Activated CD4-positive, alpha-beta T cell treated with anti-CD3 and anti-CD28 coated beads, Interleukin-2, amount 10 ng/mL, durations not matched to agents 7 days and 5 days (primary cell): ENCODE results near the gene TEN1. TPM values are rescaled to one million over a fixed set of nuclear protein-coding genes. Genes with fewer than 3 reads are reported as not detected.

Source experiments
- CTCF ChIA-PET: fragments of 350-600 bp; sonication (Branson Sonifier 250); formaldehyde crosslinking; loops from one replicate; lab custom pipeline; 2021; ENCODE audit warnings: antibody characterized with exemption; lab: Charles Lee
- POLR2A ChIA-PET: fragments of 350-600 bp; sonication (Branson Sonifier 250); formaldehyde crosslinking; loops from one replicate; lab custom pipeline; 2021; ENCODE audit warnings: antibody characterized with exemption; lab: Charles Lee
- DNase-seq: peaks from one replicate; pipeline ENCODE4 v3.0.0-alpha.2; 2020
- H3K27ac Mint-ChIP-seq: one replicate; pipeline ENCODE4 v1.8.0; 2021; ENCODE audit warnings: mild to moderate bottlenecking, moderate library complexity, mixed read lengths
- H3K27me3 Mint-ChIP-seq: one replicate; pipeline ENCODE4 v1.8.0; 2021; ENCODE audit warnings: mixed read lengths
- H3K36me3 Mint-ChIP-seq: one replicate; pipeline ENCODE4 v1.8.0; 2021; ENCODE audit warnings: low read depth, mixed read lengths
- H3K4me1 Mint-ChIP-seq: one replicate; pipeline ENCODE4 v1.8.0; 2021; ENCODE audit warnings: mixed read lengths
- H3K4me3 Mint-ChIP-seq: one replicate; pipeline ENCODE4 v1.8.0; 2021; ENCODE audit warnings: mild to moderate bottlenecking, moderate library complexity, mixed read lengths
- H3K9me3 Mint-ChIP-seq: one replicate; pipeline ENCODE4 v1.8.0; 2021; ENCODE audit warnings: mixed read lengths
- total RNA-seq, 2 experiments: library from RNA; stranded (reverse); gene quantifications; one replicate each; pipeline ENCODE4 v1.2.3, GENCODE V29; 2021

The TEN1 gene
- total RNA-seq, 2 experiments from 2014 or later = 12.5 to 17.1 TPM

- Mint-ChIP-seq H3K4me1 (no peaks in the 10 kb centered on the region), H3K27me3 (no peaks in the 10 kb centered on the region), H3K36me3 (no peaks in the 10 kb centered on the region), H3K27ac (no peak overlapping the region), H3K9me3 (no peaks in the 10 kb centered on the region), H3K4me3 (no peak overlapping the region)
- DNase-seq = no peak
- POLR2A ChIA-PET = no interaction called here
- CTCF ChIA-PET = interaction anchor here (0.6 to 1.5 kb wide), 2 partner anchors 9 to 48 kb away, joined by 4 to 6 read pairs; no protein-coding TSS in a partner anchor
These were observed 44.2 kb downstream of the TEN1 start for GRCh38 chr17:76022973-76023899.

GRCh38 chr17:76023900-76024237 lies 44.8 kb downstream of the TEN1 start:
- no peak overlapping the region for H3K27ac Mint-ChIP-seq
- POLR2A ChIA-PET = no interaction called here
- no peaks in the 10 kb centered on the region for H3K27me3 Mint-ChIP-seq
- CTCF ChIA-PET = interaction anchor here (0.9 to 1.5 kb wide), 2 partner anchors 10 to 13 kb away, joined by 3 to 4 read pairs; no protein-coding TSS in a partner anchor
- no peak overlapping the region for H3K4me3 Mint-ChIP-seq
- no peak for DNase-seq
- H3K4me1 Mint-ChIP-seq = no peaks in the 10 kb centered on the region
- H3K9me3 Mint-ChIP-seq = no peaks in the 10 kb centered on the region
- H3K36me3 Mint-ChIP-seq = no peaks in the 10 kb centered on the region

- H3K27ac Mint-ChIP-seq = no peak overlapping the region
- H3K9me3 Mint-ChIP-seq = no peaks in the 10 kb centered on the region
- peaks cover 5% of the 10 kb centered on the region for H3K4me1 Mint-ChIP-seq
- DNase-seq = no peak
- CTCF ChIA-PET = interaction anchor here (0.9 to 1.5 kb wide), 2 partner anchors 10 to 14 kb away, joined by 3 to 4 read pairs; no protein-coding TSS in a partner anchor
- no peaks in the 10 kb centered on the region for H3K27me3 Mint-ChIP-seq
- no peak overlapping the region for H3K4me3 Mint-ChIP-seq
- no peaks in the 10 kb centered on the region for H3K36me3 Mint-ChIP-seq
- POLR2A ChIA-PET = no interaction called here
These were observed 45.3 kb downstream of the TEN1 start for GRCh38 chr17:76024353-76024752.

- no peak for DNase-seq
- Mint-ChIP-seq H3K4me1 (peaks cover 11% of the 10 kb centered on the region), H3K36me3 (no peaks in the 10 kb centered on the region), H3K27me3 (no peaks in the 10 kb centered on the region), H3K27ac (no peak overlapping the region), H3K9me3 (no peaks in the 10 kb centered on the region), H3K4me3 (no peak overlapping the region)
- ChIA-PET CTCF (interaction anchor here (0.6 to 1.9 kb wide), 3 partner anchors 11 to 25 kb away, joined by 3 to 14 read pairs (median 4); partner anchors contain the start of gene CDK3), POLR2A (no interaction called here)
These were observed 46.3 kb downstream of the TEN1 start for GRCh38 chr17:76025294-76025693.

- Mint-ChIP-seq H3K4me1 (peaks cover 11% of the 10 kb centered on the region), H3K27me3 (no peaks in the 10 kb centered on the region), H3K4me3 (no peak overlapping the region), H3K9me3 (no peaks in the 10 kb centered on the region), H3K27ac (no peak overlapping the region), H3K36me3 (no peaks in the 10 kb centered on the region)
- no peak for DNase-seq
- POLR2A ChIA-PET = no interaction called here
- CTCF ChIA-PET = interaction anchor here (0.8 to 1.9 kb wide), 3 partner anchors 9 to 371 kb away, joined by 3 to 14 read pairs (median 3); no protein-coding TSS in a partner anchor
These were observed 47.7 kb downstream of the TEN1 start for GRCh38 chr17:76026714-76027158.

GRCh38 chr17:76027159-76027839 lies 48.3 kb downstream of the TEN1 start, which contains the start of gene EVPL:
TSS of gene EVPL (minus strand) at chr17:76027306. CDS start at chr17:76027198, 108 bp downstream.
- POLR2A ChIA-PET = no interaction called here
- no peaks in the 10 kb centered on the region for H3K9me3 Mint-ChIP-seq
- H3K27ac Mint-ChIP-seq = no peak within 1 kb of the TSS
- CTCF ChIA-PET = interaction anchor here (0.8 to 1.2 kb wide), 2 partner anchors 9 to 371 kb away, joined by 3 read pairs; no protein-coding TSS in a partner anchor
- H3K4me1 Mint-ChIP-seq = peaks cover 11% of the 10 kb centered on the region
- H3K36me3 Mint-ChIP-seq = no peaks in the 10 kb centered on the region
- DNase-seq = no peak
- no peaks in the 10 kb centered on the region for H3K27me3 Mint-ChIP-seq
- H3K4me3 Mint-ChIP-seq = no peak within 1 kb of the TSS

GRCh38 chr17:76032073-76032779 lies 53.2 kb downstream of the TEN1 start:
- Mint-ChIP-seq H3K9me3 (no peaks in the 10 kb centered on the region), H3K4me1 (peaks cover 11% of the 10 kb centered on the region), H3K27ac (no peak overlapping the region), H3K36me3 (no peaks in the 10 kb centered on the region), H3K4me3 (no peak overlapping the region), H3K27me3 (no peaks in the 10 kb centered on the region)
- POLR2A ChIA-PET = interaction anchor here (0.6 kb wide), 1 partner anchor 47 kb away, joined by 4 read pairs; the partner anchor contains the start of gene ZACN
- CTCF ChIA-PET = interaction anchor here (0.7 to 1.2 kb wide), 3 partner anchors 14 to 248 kb away, joined by 3 to 4 read pairs (median 4); no protein-coding TSS in a partner anchor
- no peak for DNase-seq

GRCh38 chr17:76032780-76033108 lies 53.7 kb downstream of the TEN1 start:
- Mint-ChIP-seq H3K4me1 (peaks cover 11% of the 10 kb centered on the region), H3K36me3 (no peaks in the 10 kb centered on the region), H3K4me3 (no peak overlapping the region), H3K27me3 (no peaks in the 10 kb centered on the region), H3K27ac (no peak overlapping the region), H3K9me3 (no peaks in the 10 kb centered on the region)
- ChIA-PET CTCF (interaction anchor here (0.7 to 2.0 kb wide), 4 partner anchors 11 to 25 kb away, joined by 3 to 9 read pairs (median 4); no protein-coding TSS in a partner anchor), POLR2A (interaction anchor here (0.6 kb wide), 1 partner anchor 46 kb away, joined by 4 read pairs; the partner anchor contains the start of gene ZACN)
- no peak for DNase-seq

GRCh38 chr17:76033139-76033538 lies 54.1 kb downstream of the TEN1 start:
- ChIA-PET POLR2A (no interaction called here), CTCF (interaction anchor here (1.0 to 2.0 kb wide), 4 partner anchors 12 to 32 kb away, joined by 3 to 9 read pairs (median 4); no protein-coding TSS in a partner anchor)
- no peaks in the 10 kb centered on the region for H3K36me3 Mint-ChIP-seq
- H3K4me1 Mint-ChIP-seq = peaks cover 11% of the 10 kb centered on the region
- no peak overlapping the region for H3K27ac Mint-ChIP-seq
- no peaks in the 10 kb centered on the region for H3K9me3 Mint-ChIP-seq
- no peaks in the 10 kb centered on the region for H3K27me3 Mint-ChIP-seq
- H3K4me3 Mint-ChIP-seq = no peak overlapping the region
- DNase-seq = no peak

- DNase-seq = no peak
- Mint-ChIP-seq H3K27ac (peak overlapping the region; percentile 31), H3K9me3 (no peaks in the 10 kb centered on the region), H3K4me3 (no peak overlapping the region), H3K4me1 (peaks cover 3% of the 10 kb centered on the region), H3K27me3 (no peaks in the 10 kb centered on the region), H3K36me3 (peaks cover 14% of the 10 kb centered on the region)
- ChIA-PET POLR2A (no interaction called here), CTCF (interaction anchor here (1.0 to 2.0 kb wide), 3 partner anchors 20 to 34 kb away, joined by 3 to 9 read pairs (median 3); partner anchors contain the start of gene CDK3)
These were observed 55.6 kb downstream of the TEN1 start for GRCh38 chr17:76034428-76035350.

- H3K36me3 Mint-ChIP-seq = peaks cover 25% of the 10 kb centered on the region
- POLR2A ChIA-PET = no interaction called here
- H3K4me1 Mint-ChIP-seq = no peaks in the 10 kb centered on the region
- no peaks in the 10 kb centered on the region for H3K9me3 Mint-ChIP-seq
- H3K27ac Mint-ChIP-seq = no peak overlapping the region
- CTCF ChIA-PET = no interaction called here
- DNase-seq = no peak
- H3K4me3 Mint-ChIP-seq = no peak overlapping the region
- no peaks in the 10 kb centered on the region for H3K27me3 Mint-ChIP-seq
These were observed 57.6 kb downstream of the TEN1 start for GRCh38 chr17:76036497-76037261.
